ENCODE results near the gene RREB1. TPM values are rescaled to one million over a fixed set of nuclear protein-coding genes. Genes with fewer than 3 reads are reported as not detected.

The RREB1 gene
- total and polyA plus RNA-seq, 2 experiments from 2014 or later = 8.5 to 25.5 TPM

- H3K27ac Mint-ChIP-seq = no peak overlapping the region
- Histone ChIP-seq H2AFZ (no peak overlapping the region), H3K4me2 (no peak overlapping the region), H3K27me3 (ENCODE audit: insufficient read depth) (no peaks in the 10 kb centered on the region), H3K27ac (ENCODE audit: low read depth) (no peak overlapping the region), H3K79me2 (replicated peaks; ENCODE audit: insufficient read depth) (no peaks in the 10 kb centered on the region), H3K4me3 (no peak overlapping the region), H4K20me1 (replicated peaks; ENCODE audit: insufficient read depth) (no peaks in the 10 kb centered on the region), H3K36me3 (ENCODE audit: insufficient read depth) (no peaks in the 10 kb centered on the region; the same call in 1 of the 2 replicates), H3F3A (replicated peaks; ENCODE audit: low read depth) (no peaks in the 10 kb centered on the region), H3K4me1 (ENCODE audit: insufficient read depth) (no peaks in the 10 kb centered on the region), H3K9me2 (ENCODE audit: insufficient read depth) (no peaks in the 10 kb centered on the region)
- peaks cover 34% of the 10 kb centered on the region for H3K36me3 Mint-ChIP-seq (ENCODE audit: low read depth)
- no peaks in the 10 kb centered on the region for H3K9me3 Mint-ChIP-seq
- no peak for TF ChIP-seq ZNF114 (CRISPR knock-in tag; IDR thresholded peaks at IDR 0.05)
- TF ChIP-seq, protein P1, sequence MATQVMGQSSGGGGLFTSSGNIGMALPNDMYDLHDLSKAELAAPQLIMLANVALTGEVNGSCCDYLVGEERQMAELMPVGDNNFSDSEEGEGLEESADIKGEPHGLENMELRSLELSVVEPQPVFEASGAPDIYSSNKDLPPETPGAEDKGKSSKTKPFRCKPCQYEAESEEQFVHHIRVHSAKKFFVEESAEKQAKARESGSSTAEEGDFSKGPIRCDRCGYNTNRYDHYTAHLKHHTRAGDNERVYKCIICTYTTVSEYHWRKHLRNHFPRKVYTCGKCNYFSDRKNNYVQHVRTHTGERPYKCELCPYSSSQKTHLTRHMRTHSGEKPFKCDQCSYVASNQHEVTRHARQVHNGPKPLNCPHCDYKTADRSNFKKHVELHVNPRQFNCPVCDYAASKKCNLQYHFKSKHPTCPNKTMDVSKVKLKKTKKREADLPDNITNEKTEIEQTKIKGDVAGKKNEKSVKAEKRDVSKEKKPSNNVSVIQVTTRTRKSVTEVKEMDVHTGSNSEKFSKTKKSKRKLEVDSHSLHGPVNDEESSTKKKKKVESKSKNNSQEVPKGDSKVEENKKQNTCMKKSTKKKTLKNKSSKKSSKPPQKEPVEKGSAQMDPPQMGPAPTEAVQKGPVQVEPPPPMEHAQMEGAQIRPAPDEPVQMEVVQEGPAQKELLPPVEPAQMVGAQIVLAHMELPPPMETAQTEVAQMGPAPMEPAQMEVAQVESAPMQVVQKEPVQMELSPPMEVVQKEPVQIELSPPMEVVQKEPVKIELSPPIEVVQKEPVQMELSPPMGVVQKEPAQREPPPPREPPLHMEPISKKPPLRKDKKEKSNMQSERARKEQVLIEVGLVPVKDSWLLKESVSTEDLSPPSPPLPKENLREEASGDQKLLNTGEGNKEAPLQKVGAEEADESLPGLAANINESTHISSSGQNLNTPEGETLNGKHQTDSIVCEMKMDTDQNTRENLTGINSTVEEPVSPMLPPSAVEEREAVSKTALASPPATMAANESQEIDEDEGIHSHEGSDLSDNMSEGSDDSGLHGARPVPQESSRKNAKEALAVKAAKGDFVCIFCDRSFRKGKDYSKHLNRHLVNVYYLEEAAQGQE (IDR thresholded peaks at IDR 0.05; ENCODE audit: unreplicated experiment) = no peak
- no peak for TF ChIP-seq EZH2phosphoT487 (IDR thresholded peaks at IDR 0.05; ENCODE audit: unreplicated experiment)
- no peak for TF ChIP-seq CTCF (conservative IDR thresholded peaks at IDR 0.05; ENCODE audit: low read depth in 2 of 2)
- TF ChIP-seq STAT1 (IDR thresholded peaks at IDR 0.05; ENCODE audit: unreplicated experiment) = no peak
- TF ChIP-seq ETS1 (IDR thresholded peaks at IDR 0.05) = no peak
- TF ChIP-seq EZH2 (IDR thresholded peaks at IDR 0.05; ENCODE audit: low read depth, unreplicated experiment) = no peak
- TF ChIP-seq CREB1 (CRISPR knock-in tag; IDR thresholded peaks at IDR 0.05; ENCODE audit: low read depth) = no peak
- no peak for TF ChIP-seq POLR2AphosphoS5 (IDR thresholded peaks at IDR 0.05; ENCODE audit: low read depth)
- TF ChIP-seq, protein P2, sequence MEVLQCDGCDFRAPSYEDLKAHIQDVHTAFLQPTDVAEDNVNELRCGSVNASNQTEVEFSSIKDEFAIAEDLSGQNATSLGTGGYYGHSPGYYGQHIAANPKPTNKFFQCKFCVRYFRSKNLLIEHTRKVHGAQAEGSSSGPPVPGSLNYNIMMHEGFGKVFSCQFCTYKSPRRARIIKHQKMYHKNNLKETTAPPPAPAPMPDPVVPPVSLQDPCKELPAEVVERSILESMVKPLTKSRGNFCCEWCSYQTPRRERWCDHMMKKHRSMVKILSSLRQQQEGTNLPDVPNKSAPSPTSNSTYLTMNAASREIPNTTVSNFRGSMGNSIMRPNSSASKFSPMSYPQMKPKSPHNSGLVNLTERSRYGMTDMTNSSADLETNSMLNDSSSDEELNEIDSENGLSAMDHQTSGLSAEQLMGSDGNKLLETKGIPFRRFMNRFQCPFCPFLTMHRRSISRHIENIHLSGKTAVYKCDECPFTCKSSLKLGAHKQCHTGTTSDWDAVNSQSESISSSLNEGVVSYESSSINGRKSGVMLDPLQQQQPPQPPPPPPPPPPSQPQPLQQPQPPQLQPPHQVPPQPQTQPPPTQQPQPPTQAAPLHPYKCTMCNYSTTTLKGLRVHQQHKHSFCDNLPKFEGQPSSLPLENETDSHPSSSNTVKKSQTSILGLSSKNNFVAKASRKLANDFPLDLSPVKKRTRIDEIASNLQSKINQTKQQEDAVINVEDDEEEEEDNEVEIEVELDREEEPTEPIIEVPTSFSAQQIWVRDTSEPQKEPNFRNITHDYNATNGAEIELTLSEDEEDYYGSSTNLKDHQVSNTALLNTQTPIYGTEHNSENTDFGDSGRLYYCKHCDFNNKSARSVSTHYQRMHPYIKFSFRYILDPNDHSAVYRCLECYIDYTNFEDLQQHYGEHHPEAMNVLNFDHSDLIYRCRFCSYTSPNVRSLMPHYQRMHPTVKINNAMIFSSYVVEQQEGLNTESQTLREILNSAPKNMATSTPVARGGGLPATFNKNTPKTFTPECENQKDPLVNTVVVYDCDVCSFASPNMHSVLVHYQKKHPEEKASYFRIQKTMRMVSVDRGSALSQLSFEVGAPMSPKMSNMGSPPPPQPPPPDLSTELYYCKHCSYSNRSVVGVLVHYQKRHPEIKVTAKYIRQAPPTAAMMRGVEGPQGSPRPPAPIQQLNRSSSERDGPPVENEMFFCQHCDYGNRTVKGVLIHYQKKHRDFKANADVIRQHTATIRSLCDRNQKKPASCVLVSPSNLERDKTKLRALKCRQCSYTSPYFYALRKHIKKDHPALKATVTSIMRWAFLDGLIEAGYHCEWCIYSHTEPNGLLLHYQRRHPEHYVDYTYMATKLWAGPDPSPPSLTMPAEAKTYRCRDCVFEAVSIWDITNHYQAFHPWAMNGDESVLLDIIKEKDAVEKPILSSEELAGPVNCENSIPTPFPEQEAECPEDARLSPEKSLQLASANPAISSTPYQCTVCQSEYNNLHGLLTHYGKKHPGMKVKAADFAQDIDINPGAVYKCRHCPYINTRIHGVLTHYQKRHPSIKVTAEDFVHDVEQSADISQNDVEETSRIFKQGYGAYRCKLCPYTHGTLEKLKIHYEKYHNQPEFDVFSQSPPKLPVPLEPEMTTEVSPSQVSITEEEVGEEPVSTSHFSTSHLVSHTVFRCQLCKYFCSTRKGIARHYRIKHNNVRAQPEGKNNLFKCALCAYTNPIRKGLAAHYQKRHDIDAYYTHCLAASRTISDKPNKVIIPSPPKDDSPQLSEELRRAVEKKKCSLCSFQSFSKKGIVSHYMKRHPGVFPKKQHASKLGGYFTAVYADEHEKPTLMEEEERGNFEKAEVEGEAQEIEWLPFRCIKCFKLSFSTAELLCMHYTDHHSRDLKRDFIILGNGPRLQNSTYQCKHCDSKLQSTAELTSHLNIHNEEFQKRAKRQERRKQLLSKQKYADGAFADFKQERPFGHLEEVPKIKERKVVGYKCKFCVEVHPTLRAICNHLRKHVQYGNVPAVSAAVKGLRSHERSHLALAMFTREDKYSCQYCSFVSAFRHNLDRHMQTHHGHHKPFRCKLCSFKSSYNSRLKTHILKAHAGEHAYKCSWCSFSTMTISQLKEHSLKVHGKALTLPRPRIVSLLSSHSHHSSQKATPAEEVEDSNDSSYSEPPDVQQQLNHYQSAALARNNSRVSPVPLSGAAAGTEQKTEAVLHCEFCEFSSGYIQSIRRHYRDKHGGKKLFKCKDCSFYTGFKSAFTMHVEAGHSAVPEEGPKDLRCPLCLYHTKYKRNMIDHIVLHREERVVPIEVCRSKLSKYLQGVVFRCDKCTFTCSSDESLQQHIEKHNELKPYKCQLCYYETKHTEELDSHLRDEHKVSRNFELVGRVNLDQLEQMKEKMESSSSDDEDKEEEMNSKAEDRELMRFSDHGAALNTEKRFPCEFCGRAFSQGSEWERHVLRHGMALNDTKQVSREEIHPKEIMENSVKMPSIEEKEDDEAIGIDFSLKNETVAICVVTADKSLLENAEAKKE (CRISPR knock-in tag; IDR thresholded peaks at IDR 0.05) = no peak
- peaks cover 5% of the 10 kb centered on the region for H3K27me3 Mint-ChIP-seq (ENCODE audit: insufficient read depth, low read depth, poor library complexity)
- no peaks in the 10 kb centered on the region for H3K4me1 Mint-ChIP-seq
- ATAC-seq (no peak), DNase-seq (ENCODE audit: low spot score) (no peak)
- H3K4me3 Mint-ChIP-seq = no peak overlapping the region
These were observed 124.6 kb downstream of the RREB1 start for GRCh38 chr6:7232351-7232750.

Data from GM23338 (cell line).